Measurements from ENCODE around the gene AREL1.

Gene AREL1

DNA sequence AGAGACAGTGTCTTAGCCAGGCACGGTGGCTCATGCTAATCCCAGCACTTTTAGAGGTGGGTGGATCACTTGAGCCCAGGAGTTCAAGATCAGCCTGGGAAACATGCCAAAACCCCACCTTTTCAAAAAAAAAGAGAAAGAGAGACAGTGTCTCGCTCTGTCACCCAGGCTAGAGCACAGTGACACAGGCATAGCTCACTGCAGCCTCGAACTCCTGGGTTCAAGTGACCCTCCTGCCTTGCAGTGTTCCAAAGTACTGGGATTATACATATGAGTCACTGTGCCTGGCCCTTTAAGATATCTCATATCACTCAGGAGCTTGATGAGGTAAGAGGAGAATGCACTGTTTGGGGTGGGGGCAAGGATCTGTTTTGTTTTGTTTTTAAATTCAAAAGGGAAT lies 52.7 kb downstream of the AREL1 start:
- TF ChIP-seq, protein P1, sequence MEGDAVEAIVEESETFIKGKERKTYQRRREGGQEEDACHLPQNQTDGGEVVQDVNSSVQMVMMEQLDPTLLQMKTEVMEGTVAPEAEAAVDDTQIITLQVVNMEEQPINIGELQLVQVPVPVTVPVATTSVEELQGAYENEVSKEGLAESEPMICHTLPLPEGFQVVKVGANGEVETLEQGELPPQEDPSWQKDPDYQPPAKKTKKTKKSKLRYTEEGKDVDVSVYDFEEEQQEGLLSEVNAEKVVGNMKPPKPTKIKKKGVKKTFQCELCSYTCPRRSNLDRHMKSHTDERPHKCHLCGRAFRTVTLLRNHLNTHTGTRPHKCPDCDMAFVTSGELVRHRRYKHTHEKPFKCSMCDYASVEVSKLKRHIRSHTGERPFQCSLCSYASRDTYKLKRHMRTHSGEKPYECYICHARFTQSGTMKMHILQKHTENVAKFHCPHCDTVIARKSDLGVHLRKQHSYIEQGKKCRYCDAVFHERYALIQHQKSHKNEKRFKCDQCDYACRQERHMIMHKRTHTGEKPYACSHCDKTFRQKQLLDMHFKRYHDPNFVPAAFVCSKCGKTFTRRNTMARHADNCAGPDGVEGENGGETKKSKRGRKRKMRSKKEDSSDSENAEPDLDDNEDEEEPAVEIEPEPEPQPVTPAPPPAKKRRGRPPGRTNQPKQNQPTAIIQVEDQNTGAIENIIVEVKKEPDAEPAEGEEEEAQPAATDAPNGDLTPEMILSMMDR (IDR thresholded peaks at IDR 0.05; ENCODE audit: control insufficient read depth, insufficient read depth, low read depth, low read length, missing control alignments) = no peak
- H3K4me3 ChIP-seq (ENCODE audit: control insufficient read depth, low read depth, low read length) = no peak overlapping the region
- no peak for DNase-seq (ENCODE audit: low read depth)

DNA sequence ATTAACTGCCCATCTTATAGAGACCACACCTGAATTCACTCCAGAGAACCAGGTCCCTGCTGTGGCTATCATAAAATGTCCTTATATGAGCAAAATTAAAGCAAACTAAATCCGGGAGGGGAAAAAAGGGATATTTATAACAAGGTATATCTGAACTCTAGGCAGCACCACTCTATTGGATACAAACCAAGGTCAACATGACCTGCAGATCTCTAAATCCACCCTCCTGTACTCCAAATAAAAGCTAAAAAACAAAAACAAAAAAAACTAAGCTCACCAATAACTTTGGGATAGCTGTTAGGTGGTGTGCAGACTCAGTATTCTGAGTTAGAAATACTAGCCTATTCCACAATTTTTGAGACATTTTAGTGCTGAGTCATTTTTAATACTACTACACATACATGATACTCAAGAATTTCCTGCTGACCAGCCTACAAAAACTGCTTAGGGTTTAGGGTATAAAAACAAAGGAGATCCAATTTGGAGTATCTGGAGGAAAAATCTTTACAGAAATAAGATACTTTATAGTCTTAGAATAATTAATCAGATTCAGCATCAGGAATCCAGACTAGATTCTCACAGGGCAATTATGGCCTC lies 54.2 kb downstream of the AREL1 start:
- TF ChIP-seq, protein P1 (IDR thresholded peaks at IDR 0.05; ENCODE audit: control insufficient read depth, insufficient read depth, low read depth, low read length, missing control alignments) = no peak
- DNase-seq (ENCODE audit: low read depth) = no peak
- H3K4me3 ChIP-seq (ENCODE audit: control insufficient read depth, low read depth, low read length) = no peak overlapping the region

DNA sequence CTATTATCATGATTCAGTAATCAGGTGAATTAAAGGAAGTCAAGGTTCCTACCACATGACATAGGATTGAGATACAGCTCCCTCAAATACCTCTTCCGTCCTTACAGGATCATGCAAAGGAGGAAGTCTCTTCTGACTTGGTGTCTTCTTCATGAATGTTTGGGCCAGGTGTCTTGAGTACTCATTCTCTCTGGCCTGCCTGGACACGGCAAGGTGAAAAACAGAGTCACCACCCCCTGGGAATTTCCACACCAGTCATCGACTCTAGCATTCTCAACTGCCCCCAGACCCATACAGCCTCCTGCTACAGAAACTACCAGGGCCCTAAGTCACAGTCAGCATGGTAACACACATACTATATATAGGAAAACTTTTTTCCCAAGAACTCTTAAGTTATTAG lies 55.9 kb downstream of the AREL1 start:
- DNase-seq (ENCODE audit: low read depth) = no peak
- no peak overlapping the region for H3K4me3 ChIP-seq (ENCODE audit: control insufficient read depth, low read depth, low read length)
- TF ChIP-seq, protein P1 (IDR thresholded peaks at IDR 0.05; ENCODE audit: control insufficient read depth, insufficient read depth, low read depth, low read length, missing control alignments) = no peak

DNA sequence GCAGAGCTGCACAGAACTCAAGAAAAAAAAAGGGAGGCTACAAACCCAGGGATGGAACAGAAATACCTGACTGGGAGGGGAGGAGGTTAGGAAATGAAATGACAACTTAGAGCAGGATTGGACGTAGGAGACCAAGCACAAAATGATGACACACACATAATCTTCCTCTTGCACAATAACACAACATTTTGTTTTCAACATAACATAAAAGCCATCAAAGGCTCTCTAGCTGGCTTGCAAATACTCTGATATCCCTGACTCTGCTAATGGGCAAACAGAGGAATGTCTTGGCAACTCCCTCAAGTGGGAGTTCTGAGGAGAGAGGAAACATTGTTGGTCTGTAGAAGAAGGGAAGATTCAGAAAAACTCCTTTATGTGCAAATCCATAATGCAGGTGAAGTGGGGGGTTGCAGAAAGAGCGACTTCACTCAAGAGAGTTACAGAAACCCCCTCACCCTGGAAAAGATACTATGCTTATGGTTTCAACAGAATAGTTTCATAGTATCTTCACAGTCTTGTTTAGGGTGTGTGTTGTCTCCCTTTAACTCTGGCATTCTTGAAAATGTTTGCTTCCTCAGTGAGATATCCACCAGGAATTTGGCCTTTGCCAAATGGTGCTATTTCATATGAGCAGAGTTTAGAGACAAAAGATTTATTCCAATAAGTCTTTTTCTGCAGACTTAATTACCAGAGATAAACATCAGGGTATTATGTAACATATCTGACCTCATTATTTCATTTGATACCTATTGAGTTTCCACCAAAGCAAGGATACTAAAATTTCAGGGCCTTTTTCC lies 57.1 kb downstream of the AREL1 start:
- DNase-seq (ENCODE audit: low read depth) = peak; percentile 57
- TF ChIP-seq, protein P1 (IDR thresholded peaks at IDR 0.05; ENCODE audit: control insufficient read depth, insufficient read depth, low read depth, low read length, missing control alignments) = no peak
- no peak overlapping the region for H3K4me3 ChIP-seq (ENCODE audit: control insufficient read depth, low read depth, low read length)

DNA sequence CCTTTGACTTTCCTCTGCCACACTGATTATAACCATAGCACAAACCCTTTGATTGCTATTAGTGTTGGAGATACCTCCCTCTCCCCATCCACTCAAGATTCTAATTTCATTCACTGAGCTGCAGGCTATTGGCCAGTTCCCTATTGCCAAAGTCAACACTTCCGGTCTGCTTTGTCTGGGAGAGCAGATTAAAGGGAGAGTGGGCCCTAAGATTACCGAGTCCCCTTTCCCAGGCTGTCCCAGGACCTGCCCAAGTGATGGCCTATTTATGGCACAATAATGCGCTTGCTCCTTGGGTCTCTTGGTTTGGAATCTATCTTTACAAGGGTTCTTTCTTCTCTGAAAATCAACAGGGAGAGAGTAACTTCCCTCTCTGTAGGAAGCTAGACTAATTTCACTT lies 57.9 kb downstream of the AREL1 start:
- TF ChIP-seq, protein P1 (IDR thresholded peaks at IDR 0.05; ENCODE audit: control insufficient read depth, insufficient read depth, low read depth, low read length, missing control alignments) = no peak
- no peak overlapping the region for H3K4me3 ChIP-seq (ENCODE audit: control insufficient read depth, low read depth, low read length)
- DNase-seq (ENCODE audit: low read depth) = no peak

DNA sequence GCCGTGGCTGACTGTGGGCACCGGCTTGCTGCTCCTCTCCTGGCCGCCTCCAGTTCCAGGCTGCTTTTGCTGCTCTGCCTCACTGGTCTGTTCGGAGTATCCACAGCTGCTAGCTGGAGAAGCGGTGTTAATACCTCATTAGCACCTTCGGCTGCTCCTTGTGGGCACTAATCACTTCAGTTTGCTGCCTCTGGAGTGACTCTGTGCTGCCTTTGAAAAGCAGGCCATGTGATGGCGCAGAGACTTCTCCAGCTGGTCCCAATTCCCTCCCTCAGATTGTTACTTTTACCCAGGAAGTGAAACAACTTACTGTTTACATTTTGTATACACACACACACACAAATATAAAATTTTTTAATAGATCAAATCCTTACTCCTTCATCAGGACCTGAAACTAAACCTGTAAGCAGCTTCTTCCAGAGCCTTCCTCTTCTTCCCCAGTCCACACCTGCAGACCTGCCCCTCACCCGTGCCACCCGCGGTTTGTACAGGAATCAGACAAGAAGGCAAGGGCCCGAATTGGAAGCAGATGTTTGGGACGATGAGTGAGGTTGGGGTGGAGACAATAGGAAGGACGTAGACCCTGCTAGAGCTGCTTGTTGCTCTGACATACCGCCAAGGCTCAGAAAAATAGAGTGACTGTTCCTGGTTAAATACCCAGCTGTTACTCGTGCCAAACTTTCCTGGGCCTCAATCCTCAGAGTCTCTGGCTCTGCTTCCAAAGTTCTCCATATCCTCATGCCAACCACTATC lies 59.3 kb downstream of the AREL1 start:
- TF ChIP-seq, protein P1 (IDR thresholded peaks at IDR 0.05; ENCODE audit: control insufficient read depth, insufficient read depth, low read depth, low read length, missing control alignments) = no peak
- DNase-seq (ENCODE audit: low read depth) = no peak
- no peak overlapping the region for H3K4me3 ChIP-seq (ENCODE audit: control insufficient read depth, low read depth, low read length)

Measured in AG09309 (cell line).